ENCODE measurements around the gene CYP39A1. TPM values are rescaled to one million over a fixed set of nuclear protein-coding genes. Genes with fewer than 3 reads are reported as not detected.

CYP39A1 gene
- total RNA-seq, 2 experiments from 2014 or later = not detected

DNA sequence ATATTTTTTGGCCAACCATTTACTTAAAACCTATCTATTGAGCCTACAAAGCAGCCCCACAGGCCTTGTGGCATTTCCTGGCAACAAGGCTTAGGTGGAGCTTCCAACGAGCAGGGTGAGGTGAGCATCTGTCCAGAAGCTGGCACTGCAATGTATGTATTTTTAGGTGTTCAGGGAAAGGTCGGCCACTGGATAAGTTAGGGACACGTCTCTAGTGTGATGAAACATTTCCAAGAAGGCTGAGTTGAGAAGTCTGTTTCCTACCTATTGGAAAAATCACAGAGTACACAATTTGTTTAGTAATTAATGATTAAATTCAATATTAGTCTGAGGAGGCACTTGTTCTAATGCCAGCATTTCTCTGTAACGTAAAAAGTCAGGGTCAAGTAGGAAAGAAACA, 143.6 kb downstream of the CYP39A1 start:
- DNase-seq = no peak
- TF ChIP-seq, protein P1, sequence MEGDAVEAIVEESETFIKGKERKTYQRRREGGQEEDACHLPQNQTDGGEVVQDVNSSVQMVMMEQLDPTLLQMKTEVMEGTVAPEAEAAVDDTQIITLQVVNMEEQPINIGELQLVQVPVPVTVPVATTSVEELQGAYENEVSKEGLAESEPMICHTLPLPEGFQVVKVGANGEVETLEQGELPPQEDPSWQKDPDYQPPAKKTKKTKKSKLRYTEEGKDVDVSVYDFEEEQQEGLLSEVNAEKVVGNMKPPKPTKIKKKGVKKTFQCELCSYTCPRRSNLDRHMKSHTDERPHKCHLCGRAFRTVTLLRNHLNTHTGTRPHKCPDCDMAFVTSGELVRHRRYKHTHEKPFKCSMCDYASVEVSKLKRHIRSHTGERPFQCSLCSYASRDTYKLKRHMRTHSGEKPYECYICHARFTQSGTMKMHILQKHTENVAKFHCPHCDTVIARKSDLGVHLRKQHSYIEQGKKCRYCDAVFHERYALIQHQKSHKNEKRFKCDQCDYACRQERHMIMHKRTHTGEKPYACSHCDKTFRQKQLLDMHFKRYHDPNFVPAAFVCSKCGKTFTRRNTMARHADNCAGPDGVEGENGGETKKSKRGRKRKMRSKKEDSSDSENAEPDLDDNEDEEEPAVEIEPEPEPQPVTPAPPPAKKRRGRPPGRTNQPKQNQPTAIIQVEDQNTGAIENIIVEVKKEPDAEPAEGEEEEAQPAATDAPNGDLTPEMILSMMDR (IDR thresholded peaks at IDR 0.05) = no peak
- intact Hi-C loops (cut with micrococcal nuclease) = no loop called here
- ATAC-seq = no peak
- H3K4me3 Mint-ChIP-seq = no peak overlapping the region
- CTCF ChIA-PET = no interaction called here
- no peaks in the 10 kb centered on the region for H3K9me3 Mint-ChIP-seq
- H3K27ac Mint-ChIP-seq = no peak overlapping the region
- no peaks in the 10 kb centered on the region for H3K4me1 Mint-ChIP-seq (ENCODE audit: low read depth)
- H3K36me3 Mint-ChIP-seq (ENCODE audit: low read depth) = no peaks in the 10 kb centered on the region
- peaks cover 3% of the 10 kb centered on the region for H3K27me3 Mint-ChIP-seq
- POLR2A ChIA-PET = no interaction called here

DNA sequence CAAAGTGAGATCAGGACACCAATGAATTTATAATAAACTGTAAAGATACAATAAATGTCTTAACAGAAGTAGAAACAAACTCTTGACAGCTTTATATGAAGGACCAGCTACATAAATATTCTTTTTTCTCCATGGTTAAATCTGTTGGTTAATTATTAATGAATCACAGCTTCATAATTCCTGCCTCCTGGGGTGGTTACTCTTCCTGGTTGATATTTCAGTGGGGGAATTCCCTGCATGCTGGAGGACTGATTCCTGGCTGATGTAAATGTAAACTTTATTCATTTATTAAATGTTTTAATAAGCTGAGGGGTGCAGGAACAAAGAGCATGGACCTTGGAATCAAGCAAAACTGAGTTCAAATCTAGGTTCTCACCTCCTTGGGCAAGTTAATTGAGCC, 145.2 kb downstream of the CYP39A1 start:
- intact Hi-C loops (cut with micrococcal nuclease) = no loop called here

DNA sequence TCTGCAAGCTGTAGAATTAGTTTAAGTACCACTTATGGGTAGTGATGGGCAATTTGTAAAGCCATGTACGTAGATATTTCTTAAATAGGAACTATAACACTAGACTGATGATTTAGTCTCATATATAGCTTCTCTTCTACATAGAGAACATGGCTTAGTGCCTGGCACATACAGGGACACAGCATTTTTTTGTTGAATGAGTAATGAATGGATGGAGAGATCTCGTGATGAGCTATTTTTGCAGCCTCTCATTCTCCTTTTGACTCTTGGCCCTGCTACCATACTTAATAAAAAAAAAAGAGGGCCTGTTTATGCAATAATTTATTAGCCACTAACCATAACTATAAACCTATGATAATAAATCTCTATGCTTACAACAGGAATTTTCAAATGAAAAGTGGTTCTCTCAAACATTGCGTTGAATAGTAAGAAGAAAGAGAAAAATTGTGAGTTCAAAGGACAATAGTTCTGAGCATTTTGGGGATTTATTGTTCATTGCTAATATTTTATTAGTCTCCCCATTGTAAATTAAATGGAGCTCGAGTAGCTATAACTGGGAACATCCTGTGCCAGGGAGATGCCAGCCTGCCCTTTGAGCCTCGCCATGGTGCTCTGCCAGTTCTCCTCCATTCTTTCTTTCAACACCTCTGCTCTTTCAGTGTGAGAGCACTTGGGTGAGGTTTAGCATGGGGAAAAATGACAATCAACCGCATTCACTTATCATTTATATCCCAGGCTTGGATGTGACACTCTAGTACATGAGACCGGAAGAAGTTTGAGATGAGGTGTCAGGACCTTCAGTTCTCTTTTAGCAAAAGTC, 146.7 kb downstream of the CYP39A1 start:
- ChIA-PET POLR2A (interaction anchor here (0.7 kb wide), 1 partner anchor 1973 kb away, joined by 3 read pairs; no protein-coding TSS in a partner anchor), CTCF (no interaction called here)
- ATAC-seq = no peak
- TF ChIP-seq, protein P1 (IDR thresholded peaks at IDR 0.05) = no peak
- no peak overlapping the region for H3K4me3 Mint-ChIP-seq
- DNase-seq = no peak
- no peaks in the 10 kb centered on the region for H3K36me3 Mint-ChIP-seq (ENCODE audit: low read depth)
- H3K27me3 Mint-ChIP-seq = peaks cover 7% of the 10 kb centered on the region
- no peak overlapping the region for H3K27ac Mint-ChIP-seq
- H3K4me1 Mint-ChIP-seq (ENCODE audit: low read depth) = no peaks in the 10 kb centered on the region
- intact Hi-C loops (cut with micrococcal nuclease) = no loop called here
- H3K9me3 Mint-ChIP-seq = no peaks in the 10 kb centered on the region

More for the DNA sequence above, 145.2 kb downstream of the CYP39A1 start:
- no peaks in the 10 kb centered on the region for H3K36me3 Mint-ChIP-seq (ENCODE audit: low read depth)
- ChIA-PET CTCF (no interaction called here), POLR2A (no interaction called here)
- DNase-seq (no peak), ATAC-seq (no peak)
- no peak overlapping the region for H3K27ac Mint-ChIP-seq
- peaks cover 3% of the 10 kb centered on the region for H3K27me3 Mint-ChIP-seq
- no peak overlapping the region for H3K4me3 Mint-ChIP-seq
- TF ChIP-seq, protein P1 (IDR thresholded peaks at IDR 0.05) = no peak
- no peaks in the 10 kb centered on the region for H3K4me1 Mint-ChIP-seq (ENCODE audit: low read depth)
- H3K9me3 Mint-ChIP-seq = no peaks in the 10 kb centered on the region

DNA sequence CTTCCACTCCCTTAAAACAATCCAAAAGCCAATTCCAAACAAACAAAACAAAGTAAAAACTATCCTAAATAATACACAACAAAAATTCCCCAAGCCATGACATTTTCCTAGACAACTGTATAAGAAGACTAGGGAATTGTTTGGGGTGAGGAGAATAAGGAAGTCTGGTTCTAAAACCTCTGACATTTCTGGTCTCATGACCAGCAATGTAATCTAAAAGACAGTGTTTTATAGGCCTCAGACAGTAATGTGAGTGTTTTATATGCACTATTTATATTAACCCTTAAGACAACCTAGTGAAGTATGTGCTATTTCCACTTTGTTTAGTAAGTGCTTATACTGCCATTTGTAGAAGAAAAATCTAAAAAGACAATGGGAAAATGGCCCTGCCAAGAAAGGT, 148.4 kb downstream of the CYP39A1 start:
- POLR2A ChIA-PET = no interaction called here
- intact Hi-C loops (cut with micrococcal nuclease) = no loop called here
- CTCF ChIA-PET = no interaction called here
- Mint-ChIP-seq H3K27me3 (peaks cover 12% of the 10 kb centered on the region), H3K9me3 (no peaks in the 10 kb centered on the region), H3K27ac (no peak overlapping the region), H3K36me3 (ENCODE audit: low read depth) (no peaks in the 10 kb centered on the region), H3K4me1 (ENCODE audit: low read depth) (no peaks in the 10 kb centered on the region), H3K4me3 (no peak overlapping the region)
- ATAC-seq (no peak), DNase-seq (no peak)
- TF ChIP-seq, protein P1 (IDR thresholded peaks at IDR 0.05) = no peak

DNA sequence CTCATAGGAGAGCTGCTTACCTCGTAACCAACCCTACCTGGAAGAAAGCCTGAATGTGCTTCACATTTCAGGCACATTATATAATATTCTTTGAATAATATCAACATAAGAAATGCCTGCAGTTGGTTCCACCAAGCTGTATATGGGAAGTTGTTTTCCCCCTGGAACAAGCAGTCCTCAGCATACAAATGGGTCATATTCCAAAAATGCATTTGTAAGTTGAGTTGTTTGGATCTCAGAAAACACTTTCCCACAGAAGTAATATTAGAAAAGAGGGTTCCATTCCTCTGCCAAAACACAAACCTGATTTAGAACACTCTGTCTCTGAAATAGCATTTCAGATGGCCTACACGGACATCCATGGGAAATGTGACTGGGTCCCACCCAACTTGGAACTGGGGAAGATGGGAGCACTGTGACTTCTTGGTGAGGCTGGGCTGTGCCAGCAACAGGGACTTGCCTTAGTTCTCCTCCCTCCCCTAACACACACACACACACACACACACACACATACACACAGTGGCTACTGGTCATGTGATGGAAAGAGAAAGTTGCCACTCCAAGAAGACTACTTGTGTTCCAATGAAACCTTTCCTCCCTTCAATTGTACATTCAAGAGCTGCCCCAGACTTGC, 150.0 kb downstream of the CYP39A1 start:
- Mint-ChIP-seq H3K27me3 (peaks cover 16% of the 10 kb centered on the region), H3K27ac (no peak overlapping the region), H3K4me1 (ENCODE audit: low read depth) (no peaks in the 10 kb centered on the region), H3K9me3 (no peaks in the 10 kb centered on the region), H3K4me3 (no peak overlapping the region), H3K36me3 (ENCODE audit: low read depth) (no peaks in the 10 kb centered on the region)
- POLR2A ChIA-PET = no interaction called here
- TF ChIP-seq, protein P1 (IDR thresholded peaks at IDR 0.05) = no peak
- intact Hi-C loops (cut with micrococcal nuclease) = no loop called here
- no peak for ATAC-seq
- DNase-seq = no peak
- CTCF ChIA-PET = interaction anchor here (1.8 kb wide), 1 partner anchor 9 kb away, joined by 4 read pairs; no protein-coding TSS in a partner anchor
